SK-N-MC (cell line): ENCODE results near the gene HLA-A.

Experiments used
- EZH2 ChIP-seq: fragments of 200-600 bp; sonication (generic); IDR thresholded peaks from one replicate; pipeline ENCODE4 v1.6.1; 2017; ENCODE audit warnings: antibody characterized with exemption
- POLR2AphosphoS5 ChIP-seq: IDR thresholded peaks from 2 replicates; pipeline ENCODE4 v1.6.1; 2012; ENCODE audit warnings: mild to moderate bottlenecking, low read depth, low read length, borderline replicate concordance

DNA sequence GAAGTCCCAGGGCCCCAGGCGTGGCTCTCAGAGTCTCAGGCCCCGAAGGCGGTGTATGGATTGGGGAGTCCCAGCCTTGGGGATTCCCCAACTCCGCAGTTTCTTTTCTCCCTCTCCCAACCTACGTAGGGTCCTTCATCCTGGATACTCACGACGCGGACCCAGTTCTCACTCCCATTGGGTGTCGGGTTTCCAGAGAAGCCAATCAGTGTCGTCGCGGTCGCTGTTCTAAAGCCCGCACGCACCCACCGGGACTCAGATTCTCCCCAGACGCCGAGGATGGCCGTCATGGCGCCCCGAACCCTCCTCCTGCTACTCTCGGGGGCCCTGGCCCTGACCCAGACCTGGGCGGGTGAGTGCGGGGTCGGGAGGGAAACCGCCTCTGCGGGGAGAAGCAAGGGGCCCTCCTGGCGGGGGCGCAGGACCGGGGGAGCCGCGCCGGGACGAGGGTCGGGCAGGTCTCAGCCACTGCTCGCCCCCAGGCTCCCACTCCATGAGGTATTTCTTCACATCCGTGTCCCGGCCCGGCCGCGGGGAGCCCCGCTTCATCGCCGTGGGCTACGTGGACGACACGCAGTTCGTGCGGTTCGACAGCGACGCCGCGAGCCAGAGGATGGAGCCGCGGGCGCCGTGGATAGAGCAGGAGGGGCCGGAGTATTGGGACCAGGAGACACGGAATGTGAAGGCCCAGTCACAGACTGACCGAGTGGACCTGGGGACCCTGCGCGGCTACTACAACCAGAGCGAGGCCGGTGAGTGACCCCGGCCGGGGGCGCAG is at the start of gene HLA-A:
- TF ChIP-seq EZH2: no peak
- peak; percentile 91 for TF ChIP-seq POLR2AphosphoS5
